Muscle layer of colon (tissue), 2 donors: Measurements from ENCODE around the gene CREB1.
A peak's percentile ranks its signal among the peaks of the same experiment; 100 is the strongest.
"Not testable (repeated sequence)": the region's sequence is repeated elsewhere in the genome, so short reads cannot be mapped to it uniquely, and the experiment has no call there.

ENCODE experiments used
- H3K27ac ChIP-seq: one replicate; pipeline ENCODE4 v1.7.0; 2013; ENCODE audit warnings: low read depth, mild to moderate bottlenecking, low read length, moderate library complexity
- H3K27me3 ChIP-seq, 2 donors: one replicate each; pipeline ENCODE4 v1.7.0; 2013; ENCODE audit warnings: low read length in 2 of 2, mild to moderate bottlenecking in 2 of 2; ENCODE audit not compliant: insufficient read depth in 2 of 2, control insufficient read depth in 1 of 2
- H3K36me3 ChIP-seq: one replicate; pipeline ENCODE4 v1.7.0; 2013; ENCODE audit warnings: mild to moderate bottlenecking, low read length; ENCODE audit not compliant: insufficient read depth
- H3K4me1 ChIP-seq: one replicate; pipeline ENCODE4 v1.7.0; 2013; ENCODE audit warnings: mild to moderate bottlenecking, low read length; ENCODE audit not compliant: insufficient read depth
- H3K4me3 ChIP-seq, 2 donors: one replicate each; pipeline ENCODE4 v1.7.0; 2013; ENCODE audit warnings: low read length in 2 of 2, low read depth in 1 of 2, mild to moderate bottlenecking in 1 of 2, moderate library complexity in 1 of 2
- H3K9ac ChIP-seq: one replicate; pipeline ENCODE4 v1.7.0; 2013; ENCODE audit warnings: low read length
- H3K9me3 ChIP-seq: one replicate; pipeline ENCODE4 v1.7.0; 2013; ENCODE audit warnings: mild to moderate bottlenecking, low read length
- donor health status: abdominal sarcoma.
- donor health status: Adenocarcinoma of cecum.

The CREB1 gene

GRCh38 chr2:207621501-207622039 is 91.8 kb downstream of the CREB1 start:
- H3K27ac ChIP-seq, result no peak overlapping the region
- H3K9me3 ChIP-seq, result no peaks in the 10 kb centered on the region
- no peak overlapping the region for H3K4me3 ChIP-seq
- peaks cover 19% of the 10 kb centered on the region for H3K4me1 ChIP-seq
- H3K27me3 ChIP-seq, result no peaks in the 10 kb centered on the region
- H3K36me3 ChIP-seq, result peaks cover 5% of the 10 kb centered on the region
- H3K9ac ChIP-seq, result no peak overlapping the region

GRCh38 chr2:207624185-207625013 is 94.6 kb downstream of the CREB1 start:
- H3K27me3 ChIP-seq, result no peaks in the 10 kb centered on the region
- peaks cover 10% of the 10 kb centered on the region for H3K4me1 ChIP-seq
- no peaks in the 10 kb centered on the region for H3K9me3 ChIP-seq
- H3K9ac ChIP-seq, result peak overlapping the region; percentile 65
- peak overlapping the region; percentile 69 to 94 for H3K4me3 ChIP-seq
- H3K36me3 ChIP-seq, result no peaks in the 10 kb centered on the region
- H3K27ac ChIP-seq, result peak overlapping the region; percentile 92

DNA sequence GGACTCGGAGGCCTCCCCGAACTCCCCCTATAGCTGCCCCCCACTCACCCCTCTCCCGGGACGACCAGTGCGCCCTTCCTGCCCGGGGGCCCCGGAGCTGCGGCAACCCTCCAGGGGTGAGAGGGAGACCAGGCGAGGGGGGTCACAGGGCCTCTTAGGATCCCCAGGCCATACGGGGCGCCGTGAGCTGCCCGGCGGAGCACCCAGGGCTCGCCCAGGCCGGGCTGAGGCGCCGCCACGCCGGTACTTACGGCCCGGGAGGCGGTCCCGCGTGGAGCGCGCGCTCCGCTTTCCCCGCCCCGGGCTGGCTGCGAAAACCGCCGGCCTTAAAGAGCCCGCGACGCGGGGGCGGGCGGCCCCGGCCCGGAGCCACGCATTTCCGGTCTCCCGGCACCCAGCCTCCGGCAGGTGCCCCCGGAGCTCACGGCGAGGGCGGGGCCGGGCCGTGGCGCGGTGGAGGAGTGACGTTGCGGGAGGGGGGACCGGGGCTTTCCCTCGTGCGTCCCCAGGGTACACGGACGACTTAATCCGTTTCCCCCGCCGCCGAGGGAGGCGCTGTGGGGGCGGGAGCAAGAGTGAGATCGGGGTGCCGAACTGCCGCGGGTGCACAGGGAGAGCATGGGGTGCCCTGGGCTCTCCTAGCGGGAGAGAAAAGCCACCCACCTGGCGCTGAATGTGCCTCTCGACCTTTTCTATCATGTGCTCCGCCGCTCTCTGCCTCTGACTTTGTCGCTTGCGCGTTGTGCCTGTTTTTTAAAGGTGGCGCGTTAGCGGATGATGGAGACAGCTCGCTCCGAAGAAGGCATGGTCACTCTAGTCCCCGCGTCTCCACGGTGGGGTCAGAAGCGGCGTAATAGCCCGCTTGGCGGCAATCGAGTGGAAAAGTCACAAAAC is 95.5 kb downstream of the CREB1 start, which contains the start of gene METTL21A:
Gene METTL21A (minus strand): TSS at position 381 of the 894 bp plus-strand sequence. CDS start 1,019 bp downstream, outside the sequence.
- Histone ChIP-seq H3K36me3 (no peaks in the 10 kb centered on the region), H3K4me3 (peak within 1 kb of the TSS; percentile 69 to 94), H3K27me3 (no peaks in the 10 kb centered on the region), H3K27ac (peak within 1 kb of the TSS; percentile 92), H3K9me3 (no peaks in the 10 kb centered on the region), H3K4me1 (peaks cover 10% of the 10 kb centered on the region), H3K9ac (peak within 1 kb of the TSS; percentile 89)

- no peaks in the 10 kb centered on the region for H3K27me3 ChIP-seq
- no peak overlapping the region for H3K9ac ChIP-seq
- H3K4me1 ChIP-seq, result no peaks in the 10 kb centered on the region
- H3K36me3 ChIP-seq, result no peaks in the 10 kb centered on the region
- H3K9me3 ChIP-seq, result no peaks in the 10 kb centered on the region
- no peak overlapping the region for H3K27ac ChIP-seq
- H3K4me3 ChIP-seq, result no peak overlapping the region
Measured at GRCh38 chr2:207629553-207629952, 99.8 kb downstream of the CREB1 start.

GRCh38 chr2:207630491-207630890 is 100.7 kb downstream of the CREB1 start:
- Histone ChIP-seq H3K4me3 (no peak overlapping the region), H3K27ac (no peak overlapping the region), H3K9me3 (no peaks in the 10 kb centered on the region), H3K4me1 (no peaks in the 10 kb centered on the region), H3K27me3 (no peaks in the 10 kb centered on the region), H3K9ac (no peak overlapping the region), H3K36me3 (no peaks in the 10 kb centered on the region)

GRCh38 chr2:207632575-207633493 is 103.1 kb downstream of the CREB1 start:
- H3K27me3 ChIP-seq, result no peaks in the 10 kb centered on the region
- no peak overlapping the region for H3K4me3 ChIP-seq
- no peak overlapping the region for H3K9ac ChIP-seq
- no peaks in the 10 kb centered on the region for H3K36me3 ChIP-seq
- H3K27ac ChIP-seq, result no peak overlapping the region
- no peaks in the 10 kb centered on the region for H3K4me1 ChIP-seq
- no peaks in the 10 kb centered on the region for H3K9me3 ChIP-seq

- Histone ChIP-seq H3K36me3 (no peaks in the 10 kb centered on the region), H3K9ac (no peak overlapping the region), H3K27ac (no peak overlapping the region), H3K4me3 (no peak overlapping the region), H3K4me1 (no peaks in the 10 kb centered on the region), H3K9me3 (no peaks in the 10 kb centered on the region), H3K27me3 (no peaks in the 10 kb centered on the region)
Measured at GRCh38 chr2:207633686-207634085, 103.9 kb downstream of the CREB1 start.

DNA sequence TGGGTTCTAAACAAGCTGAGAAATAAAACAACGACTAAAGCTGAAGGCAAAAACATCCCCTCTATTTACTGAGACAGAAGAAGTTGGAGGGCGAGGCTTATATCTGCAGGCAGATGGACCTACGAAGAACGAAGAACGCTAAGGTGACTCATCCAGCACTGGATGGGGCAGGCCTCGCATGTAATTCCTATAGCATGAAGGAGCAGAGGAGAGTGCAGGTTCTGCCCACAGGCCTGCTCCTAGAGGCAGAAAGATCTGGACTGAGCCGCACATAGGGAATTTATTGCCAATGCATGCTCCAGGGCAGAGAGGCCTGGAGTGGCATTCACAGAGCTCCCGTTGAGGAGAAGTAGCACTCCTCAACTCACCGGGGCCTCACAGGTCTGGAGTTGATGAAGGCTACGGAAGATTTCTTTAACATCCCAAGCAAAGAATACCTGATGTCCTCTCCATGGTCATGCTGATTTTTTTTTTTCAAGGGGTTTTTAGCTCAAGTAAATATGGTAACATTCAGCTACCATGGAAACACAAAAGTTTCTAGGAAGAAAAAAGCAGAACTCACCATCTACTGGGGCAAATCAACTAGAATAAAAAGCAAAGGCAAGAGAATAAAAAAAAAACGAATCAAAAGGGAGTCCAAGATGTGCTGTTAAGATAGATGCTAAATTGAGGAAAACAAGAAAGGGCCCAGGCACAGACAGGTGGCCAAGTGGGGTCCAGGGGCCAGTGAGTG is 105.9 kb downstream of the CREB1 start:
- H3K27ac ChIP-seq, result no peak overlapping the region
- no peak overlapping the region for H3K4me3 ChIP-seq
- no peaks in the 10 kb centered on the region for H3K4me1 ChIP-seq
- H3K27me3 ChIP-seq, result no peaks in the 10 kb centered on the region
- H3K9me3 ChIP-seq, result no peaks in the 10 kb centered on the region
- H3K36me3 ChIP-seq, result no peaks in the 10 kb centered on the region
- H3K9ac ChIP-seq, result no peak overlapping the region

DNA sequence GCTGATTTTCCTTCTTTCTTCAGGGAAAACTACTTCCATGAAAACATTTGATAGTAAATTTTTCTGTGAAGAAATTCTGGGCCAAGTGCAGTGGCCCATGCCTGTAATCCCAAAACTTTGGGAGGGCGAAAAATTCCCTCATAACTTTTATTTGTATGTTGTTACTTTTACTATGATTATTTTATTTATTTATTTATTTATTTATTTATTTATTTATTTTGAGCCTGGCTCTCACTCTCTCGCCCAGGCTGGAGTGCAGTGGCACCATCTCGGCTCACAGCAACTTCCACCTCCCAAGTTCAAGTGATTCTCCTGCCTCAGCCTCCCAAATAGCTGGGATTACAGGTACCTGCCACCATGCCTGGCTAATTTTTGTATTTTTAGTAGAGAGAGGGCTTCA is 109.5 kb downstream of the CREB1 start:
- H3K4me3 ChIP-seq, H3K27ac ChIP-seq, H3K9me3 ChIP-seq, H3K36me3 ChIP-seq, H3K9ac ChIP-seq, H3K27me3 ChIP-seq, H3K4me1 ChIP-seq: not testable (repeated sequence)

DNA sequence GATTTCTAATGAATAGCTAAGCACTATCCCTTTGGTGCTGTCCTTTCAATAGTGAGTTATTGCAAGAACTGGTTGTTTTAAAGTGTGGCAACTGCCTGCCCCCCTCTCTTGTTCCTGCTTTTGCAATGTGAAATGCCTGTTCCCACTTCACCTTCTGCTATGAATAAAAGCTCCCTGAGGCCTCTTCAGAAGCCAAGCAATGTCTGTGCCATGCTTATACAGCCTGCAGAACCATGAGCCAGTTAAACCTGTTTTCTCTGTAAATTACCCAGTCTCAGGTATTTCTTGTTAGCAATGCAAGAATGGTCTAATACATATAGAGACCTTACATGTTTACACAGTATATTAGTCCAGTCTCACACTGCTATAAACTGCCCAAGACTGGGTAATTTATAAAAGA is 110.4 kb downstream of the CREB1 start:
- Histone ChIP-seq H3K4me3 (no peak overlapping the region), H3K27ac (no peak overlapping the region), H3K9me3 (no peaks in the 10 kb centered on the region), H3K27me3 (no peaks in the 10 kb centered on the region), H3K4me1 (no peaks in the 10 kb centered on the region), H3K9ac (no peak overlapping the region), H3K36me3 (no peaks in the 10 kb centered on the region)
